Measurements from ENCODE around the gene KLF7.

The KLF7 gene

GRCh38 chr2:207046724-207047123 is 119.0 kb downstream of the KLF7 start:
- no peak for TF ChIP-seq EZH2 (IDR thresholded peaks at IDR 0.05; ENCODE audit: borderline replicate concordance, low read depth, low read length, severe bottlenecking)
- peak; percentile 55 for TF ChIP-seq CTCF (IDR thresholded peaks at IDR 0.05; ENCODE audit: borderline replicate concordance, extremely low read depth, low read length, poor library complexity, severe bottlenecking)
- Histone ChIP-seq H4K20me1 (ENCODE audit: insufficient read depth, low read length) (no peaks in the 10 kb centered on the region), H3K4me2 (ENCODE audit: insufficient read depth, low read length) (no peak overlapping the region), H3K36me3 (ENCODE audit: insufficient read depth, low read length) (no peaks in the 10 kb centered on the region), H2AFZ (ENCODE audit: low read depth, low read length) (no peak overlapping the region), H3K9me3 (ENCODE audit: insufficient read depth, low read length, severe bottlenecking) (no peaks in the 10 kb centered on the region), H3K4me1 (ENCODE audit: insufficient read depth, low read length) (peaks cover 7% of the 10 kb centered on the region; the same call in 1 of the 2 replicates), H3K27me3 (ENCODE audit: insufficient read depth, low read length, poor library complexity) (no peaks in the 10 kb centered on the region), H3K4me3 (ENCODE audit: low read depth in 1 of 2, low read length in 2 of 2) (no peak overlapping the region), H3K27ac (ENCODE audit: low read length) (no peak overlapping the region), H3K79me2 (ENCODE audit: insufficient read depth, low read length) (no peaks in the 10 kb centered on the region), H3K9ac (ENCODE audit: low read depth, low read length) (no peak overlapping the region)
- ATAC-seq (ENCODE audit: insufficient read depth, low read depth) (peak; percentile 78), DNase-seq (peak; percentile 11)

GRCh38 chr2:207045531-207045930 is 120.2 kb downstream of the KLF7 start:
- no peak overlapping the region for H3K27ac ChIP-seq (ENCODE audit: low read length)
- H2AFZ ChIP-seq (ENCODE audit: low read depth, low read length): no peak overlapping the region
- H4K20me1 ChIP-seq (ENCODE audit: insufficient read depth, low read length): no peaks in the 10 kb centered on the region
- H3K9me3 ChIP-seq (ENCODE audit: insufficient read depth, low read length, severe bottlenecking): no peaks in the 10 kb centered on the region
- peaks cover 7% of the 10 kb centered on the region; the same call in 1 of the 2 replicates for H3K4me1 ChIP-seq (ENCODE audit: insufficient read depth, low read length)
- no peak overlapping the region for H3K4me2 ChIP-seq (ENCODE audit: insufficient read depth, low read length)
- DNase-seq (no peak), ATAC-seq (ENCODE audit: insufficient read depth, low read depth) (no peak)
- H3K9ac ChIP-seq (ENCODE audit: low read depth, low read length): no peak overlapping the region
- no peaks in the 10 kb centered on the region for H3K79me2 ChIP-seq (ENCODE audit: insufficient read depth, low read length)
- TF ChIP-seq CTCF (IDR thresholded peaks at IDR 0.05; ENCODE audit: borderline replicate concordance, extremely low read depth, low read length, poor library complexity, severe bottlenecking) (no peak), EZH2 (IDR thresholded peaks at IDR 0.05; ENCODE audit: borderline replicate concordance, low read depth, low read length, severe bottlenecking) (no peak)
- H3K27me3 ChIP-seq (ENCODE audit: insufficient read depth, low read length, poor library complexity): no peaks in the 10 kb centered on the region
- H3K4me3 ChIP-seq (ENCODE audit: low read depth in 1 of 2, low read length in 2 of 2): no peak overlapping the region
- no peaks in the 10 kb centered on the region for H3K36me3 ChIP-seq (ENCODE audit: insufficient read depth, low read length)

- no peaks in the 10 kb centered on the region for H3K27me3 ChIP-seq (ENCODE audit: insufficient read depth, low read length, poor library complexity)
- H3K4me3 ChIP-seq (ENCODE audit: low read depth in 1 of 2, low read length in 2 of 2): no peak overlapping the region
- peaks cover 7% of the 10 kb centered on the region; the same call in 1 of the 2 replicates for H3K4me1 ChIP-seq (ENCODE audit: insufficient read depth, low read length)
- H3K9ac ChIP-seq (ENCODE audit: low read depth, low read length): no peak overlapping the region
- H2AFZ ChIP-seq (ENCODE audit: low read depth, low read length): no peak overlapping the region
- H3K9me3 ChIP-seq (ENCODE audit: insufficient read depth, low read length, severe bottlenecking): no peaks in the 10 kb centered on the region
- H3K36me3 ChIP-seq (ENCODE audit: insufficient read depth, low read length): no peaks in the 10 kb centered on the region
- H3K27ac ChIP-seq (ENCODE audit: low read length): no peak overlapping the region
- no peak for TF ChIP-seq EZH2 (IDR thresholded peaks at IDR 0.05; ENCODE audit: borderline replicate concordance, low read depth, low read length, severe bottlenecking)
- TF ChIP-seq CTCF (IDR thresholded peaks at IDR 0.05; ENCODE audit: borderline replicate concordance, extremely low read depth, low read length, poor library complexity, severe bottlenecking): no peak
- DNase-seq (no peak), ATAC-seq (ENCODE audit: insufficient read depth, low read depth) (no peak)
- no peaks in the 10 kb centered on the region for H3K79me2 ChIP-seq (ENCODE audit: insufficient read depth, low read length)
- no peak overlapping the region for H3K4me2 ChIP-seq (ENCODE audit: insufficient read depth, low read length)
- H4K20me1 ChIP-seq (ENCODE audit: insufficient read depth, low read length): no peaks in the 10 kb centered on the region
Observed at GRCh38 chr2:207044379-207045362, 121.1 kb downstream of the KLF7 start.

All from DND-41 (cell line).